ENCODE results near the gene WWOX.

WWOX gene

GRCh38 chr16:78932355-78932943 is 833.0 kb downstream of the WWOX start:
- no peak for DNase-seq

GRCh38 chr16:78936060-78936459 is 836.6 kb downstream of the WWOX start:
- no peak for DNase-seq

GRCh38 chr16:78939597-78939996 is 840.1 kb downstream of the WWOX start:
- DNase-seq, result no peak

GRCh38 chr16:78942625-78943245 is 843.3 kb downstream of the WWOX start:
- no peak for DNase-seq

GRCh38 chr16:78945336-78945735 is 845.9 kb downstream of the WWOX start:
- DNase-seq, result no peak

- no peak for DNase-seq
Measured at GRCh38 chr16:78946556-78946955, 847.1 kb downstream of the WWOX start.

DNA sequence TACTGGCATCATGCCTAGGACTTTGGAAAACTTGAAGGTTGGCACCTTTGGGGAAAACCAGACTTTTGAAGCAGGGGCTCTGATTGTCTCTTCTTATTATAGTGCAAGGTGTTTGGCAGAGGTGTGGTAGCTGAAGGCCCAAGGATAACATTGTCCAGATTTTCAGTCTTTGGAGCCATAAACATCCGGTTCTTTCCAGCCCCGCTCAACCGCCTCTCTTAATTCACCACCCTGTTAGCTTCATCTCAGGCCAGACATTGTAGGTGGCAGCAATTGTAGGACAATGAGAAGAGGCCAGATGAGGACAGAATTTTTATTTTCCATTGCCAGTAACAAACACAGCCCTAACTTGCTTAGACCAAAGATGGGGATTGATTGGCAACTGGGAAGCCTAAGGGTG is 851.3 kb downstream of the WWOX start:
- no peak for DNase-seq

GRCh38 chr16:78952630-78953029 is 853.2 kb downstream of the WWOX start:
- DNase-seq, result no peak

- no peak for DNase-seq
Measured at GRCh38 chr16:78953526-78953925, 854.1 kb downstream of the WWOX start.

DNA sequence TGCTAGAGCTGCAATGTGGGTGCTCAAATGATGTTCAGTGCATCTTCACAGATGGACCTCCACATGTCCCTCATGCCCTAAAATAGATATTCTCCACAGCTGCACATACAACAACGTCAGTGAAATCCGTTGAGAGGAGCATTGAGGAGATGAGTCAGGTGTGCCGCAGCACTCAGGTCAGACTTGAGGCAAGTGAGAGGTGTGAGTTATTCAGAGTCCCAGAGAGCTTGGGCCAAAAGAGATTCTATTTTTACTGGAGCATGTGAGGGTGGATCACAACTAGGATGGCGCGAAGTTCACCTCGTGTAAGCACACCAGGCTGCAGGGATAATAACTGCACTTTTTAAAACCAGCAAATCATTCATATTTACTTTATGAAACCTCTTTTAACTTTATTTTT is 855.8 kb downstream of the WWOX start:
- DNase-seq, result no peak

GRCh38 chr16:78956859-78957258 is 857.4 kb downstream of the WWOX start:
- no peak for DNase-seq

DNA sequence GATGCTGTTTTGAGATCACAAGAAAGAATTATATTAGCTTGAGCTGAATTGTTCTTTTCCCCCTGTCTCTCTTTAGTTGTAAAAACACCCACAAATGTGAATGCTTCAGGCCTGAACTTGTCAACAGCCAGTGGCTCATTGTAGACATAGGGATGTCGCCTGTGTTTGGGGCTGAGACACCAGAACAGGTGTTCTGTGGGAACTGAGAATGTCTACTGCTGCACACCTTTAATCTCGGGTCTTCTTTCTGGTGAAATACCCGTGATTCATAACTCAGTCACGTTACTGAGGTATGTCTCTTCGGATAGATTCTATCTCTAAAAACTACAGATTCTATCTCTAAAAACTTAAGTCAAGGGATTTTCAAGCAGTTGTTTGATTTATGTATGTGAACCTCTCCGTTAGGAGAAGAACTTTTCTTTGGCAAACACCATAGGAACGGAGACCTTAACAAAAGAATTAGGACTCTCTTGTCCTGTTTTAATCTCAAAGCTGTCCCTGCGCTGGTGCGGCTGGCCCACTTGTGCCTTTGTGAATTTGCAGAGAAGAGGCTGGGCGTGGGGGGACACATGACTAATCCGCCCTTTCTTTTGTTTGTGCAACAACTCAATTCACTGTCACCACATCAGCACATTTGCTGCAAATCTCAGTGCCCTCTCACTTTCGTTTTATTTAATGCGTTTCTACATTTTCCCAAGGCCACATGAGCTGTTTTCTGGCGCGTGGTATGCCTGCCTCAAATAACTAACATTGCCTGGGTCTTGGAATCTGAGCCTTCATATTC is 858.1 kb downstream of the WWOX start:
- peak; percentile 14 for DNase-seq

DNA sequence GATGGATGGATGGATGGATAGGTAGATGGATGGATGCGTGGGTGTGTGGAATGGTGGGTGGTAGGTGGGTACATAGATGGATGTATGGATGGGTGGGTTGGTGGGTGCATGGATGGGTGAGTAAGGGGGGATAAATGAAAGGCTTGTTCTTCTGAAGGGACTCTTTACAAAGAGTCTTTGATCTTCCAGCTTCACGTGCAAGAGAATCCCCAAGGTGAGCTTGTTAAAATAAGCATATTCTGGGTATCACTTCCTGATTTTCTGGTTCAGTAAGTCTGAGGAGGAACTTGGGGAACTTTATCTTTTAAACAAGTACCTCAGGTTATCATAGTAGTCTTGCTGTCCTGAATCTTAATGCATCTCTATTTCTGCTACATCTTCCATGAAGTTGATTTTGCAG is 862.0 kb downstream of the WWOX start:
- no peak for DNase-seq

GRCh38 chr16:78962457-78962929 is 863.0 kb downstream of the WWOX start:
- no peak for DNase-seq

DNA sequence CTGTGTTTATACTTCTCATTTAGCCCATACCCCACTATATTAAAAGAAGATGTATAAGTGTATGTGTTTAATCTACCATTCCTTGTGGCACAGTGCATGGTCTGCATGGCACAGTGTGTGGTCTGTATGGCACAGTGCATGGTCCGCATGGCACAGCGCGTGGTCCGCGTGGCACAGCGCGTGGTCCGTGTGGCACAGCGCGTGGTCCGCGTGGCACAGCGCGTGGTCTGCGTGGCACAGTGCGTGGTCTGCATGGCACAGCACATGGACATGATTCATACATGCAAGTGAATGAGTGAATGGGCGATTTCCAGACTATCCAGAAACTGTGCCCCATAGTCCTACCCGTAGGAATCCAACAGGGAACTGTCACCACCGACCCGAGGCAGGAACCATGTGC is 868.5 kb downstream of the WWOX start:
- DNase-seq, result no peak

GRCh38 chr16:78969721-78970120 is 870.3 kb downstream of the WWOX start:
- DNase-seq, result no peak

DNA sequence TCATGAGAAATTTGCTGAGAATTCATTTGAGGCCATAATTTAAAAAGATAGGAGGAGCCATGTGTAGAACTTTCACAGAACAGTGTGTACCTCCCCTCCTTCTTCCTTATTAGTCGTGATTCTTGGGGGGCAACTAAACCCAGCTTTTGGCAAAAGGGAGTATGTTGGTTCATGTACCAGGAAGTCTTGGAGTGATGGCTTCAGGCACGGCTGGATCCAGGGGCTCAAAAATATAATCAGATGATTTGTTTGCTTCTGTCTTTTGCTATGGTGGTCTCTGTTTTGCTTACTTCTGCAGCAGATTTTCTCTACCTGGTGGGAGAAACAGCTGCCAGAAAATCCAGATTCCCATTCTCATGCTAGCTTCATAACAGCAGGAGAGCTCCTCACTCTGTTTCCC is 871.2 kb downstream of the WWOX start:
- DNase-seq, result no peak

GRCh38 chr16:78972006-78972405 is 872.6 kb downstream of the WWOX start:
- DNase-seq, result no peak

DNA sequence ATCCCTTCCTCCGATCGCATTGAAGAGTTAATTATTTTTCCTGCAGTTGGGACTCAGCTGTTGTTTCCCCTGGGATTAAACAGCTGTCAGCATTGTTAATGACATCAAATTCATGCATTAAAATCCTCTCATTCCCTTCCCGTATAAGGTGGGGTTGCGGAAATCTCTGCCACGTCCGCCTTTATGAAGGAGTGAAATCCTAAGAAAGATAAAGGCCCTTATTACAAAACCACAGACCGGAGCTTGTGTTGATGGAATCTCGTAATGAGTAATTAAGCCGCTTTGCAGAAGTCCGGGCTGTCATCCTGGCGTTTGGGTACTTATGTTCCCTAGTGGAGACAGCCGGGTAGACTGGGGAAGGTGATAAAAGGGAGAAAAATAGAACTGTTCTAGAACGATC is 873.5 kb downstream of the WWOX start:
- no peak for DNase-seq

GRCh38 chr16:78976212-78976611 is 876.8 kb downstream of the WWOX start:
- DNase-seq, result no peak

- DNase-seq, result no peak
Measured at GRCh38 chr16:78980825-78981224, 881.4 kb downstream of the WWOX start.

- no peak for DNase-seq
Measured at GRCh38 chr16:78982096-78982744, 882.8 kb downstream of the WWOX start.

- no peak for DNase-seq
Measured at GRCh38 chr16:78984324-78984723, 884.9 kb downstream of the WWOX start.
